ENCODE data around the gene FAM193B. TPM values are rescaled to one million over a fixed set of nuclear protein-coding genes. Genes with fewer than 3 reads are reported as not detected.

Gene FAM193B
- total RNA-seq, 1 experiment from 2014 or later = 43.8 TPM

- no peak for DNase-seq (ENCODE audit: low spot score)
- Histone ChIP-seq H3K27me3 (replicated peaks; ENCODE audit: insufficient read depth, low read depth, low read length, poor library complexity) (peaks cover 3% of the 10 kb centered on the region), H3K36me3 (ENCODE audit: insufficient read depth, low read length, poor library complexity, severe bottlenecking) (peaks cover 20% of the 10 kb centered on the region), H3K27ac (ENCODE audit: low read depth, low read length, poor library complexity, severe bottlenecking) (no peak overlapping the region), H3K4me3 (ENCODE audit: low read depth, low read length, poor library complexity, severe bottlenecking) (no peak overlapping the region), H3K9me3 (ENCODE audit: low read depth, low read length, poor library complexity, severe bottlenecking) (no peaks in the 10 kb centered on the region), H3K4me1 (ENCODE audit: insufficient read depth, low read length, poor library complexity, severe bottlenecking) (no peaks in the 10 kb centered on the region)
- ChIA-PET CTCF (no interaction called here), POLR2A (ENCODE audit: low non-redundant PET) (no interaction called here)
- intact Hi-C loops (cut with micrococcal nuclease; ENCODE audit: unreplicated experiment) = no loop called here
- no TSS peak for BruUV-seq (replicated peaks)
- TF ChIP-seq EZH2 (IDR thresholded peaks at IDR 0.05; ENCODE audit: borderline replicate concordance, low read depth, low read length, poor library complexity, severe bottlenecking) = no peak
- TF ChIP-seq CTCF (conservative IDR thresholded peaks at IDR 0.05; ENCODE audit: low read depth, low read length) = no peak
Measured at GRCh38 chr5:177594071-177594470, 39.7 kb upstream of the FAM193B start.

GRCh38 chr5:177593511-177593910 lies 39.1 kb upstream of the FAM193B start:
- POLR2A ChIA-PET (ENCODE audit: low non-redundant PET) = no interaction called here
- no peaks in the 10 kb centered on the region for H3K4me1 ChIP-seq (ENCODE audit: insufficient read depth, low read length, poor library complexity, severe bottlenecking)
- no TSS peak for BruUV-seq (replicated peaks)
- H3K4me3 ChIP-seq (ENCODE audit: low read depth, low read length, poor library complexity, severe bottlenecking) = no peak overlapping the region
- CTCF ChIA-PET = no interaction called here
- no peaks in the 10 kb centered on the region for H3K9me3 ChIP-seq (ENCODE audit: low read depth, low read length, poor library complexity, severe bottlenecking)
- peaks cover 3% of the 10 kb centered on the region for H3K27me3 ChIP-seq (replicated peaks; ENCODE audit: insufficient read depth, low read depth, low read length, poor library complexity)
- H3K27ac ChIP-seq (ENCODE audit: low read depth, low read length, poor library complexity, severe bottlenecking) = no peak overlapping the region
- TF ChIP-seq CTCF (conservative IDR thresholded peaks at IDR 0.05; ENCODE audit: low read depth, low read length) (no peak), EZH2 (IDR thresholded peaks at IDR 0.05; ENCODE audit: borderline replicate concordance, low read depth, low read length, poor library complexity, severe bottlenecking) (no peak)
- H3K36me3 ChIP-seq (ENCODE audit: insufficient read depth, low read length, poor library complexity, severe bottlenecking) = peaks cover 20% of the 10 kb centered on the region
- DNase-seq (ENCODE audit: low spot score) = no peak
- intact Hi-C loops (cut with micrococcal nuclease; ENCODE audit: unreplicated experiment) = no loop called here

- ChIA-PET CTCF (no interaction called here), POLR2A (ENCODE audit: low non-redundant PET) (interaction anchor here (1.1 kb wide), 1 partner anchor 498 kb away, joined by 3 read pairs; no protein-coding TSS in a partner anchor)
- Histone ChIP-seq H3K4me3 (ENCODE audit: low read depth, low read length, poor library complexity, severe bottlenecking) (peak overlapping the region; percentile 66), H3K36me3 (ENCODE audit: insufficient read depth, low read length, poor library complexity, severe bottlenecking) (peaks cover 20% of the 10 kb centered on the region), H3K27me3 (replicated peaks; ENCODE audit: insufficient read depth, low read depth, low read length, poor library complexity) (peaks cover 6% of the 10 kb centered on the region), H3K4me1 (ENCODE audit: insufficient read depth, low read length, poor library complexity, severe bottlenecking) (no peaks in the 10 kb centered on the region), H3K9me3 (ENCODE audit: low read depth, low read length, poor library complexity, severe bottlenecking) (no peaks in the 10 kb centered on the region), H3K27ac (ENCODE audit: low read depth, low read length, poor library complexity, severe bottlenecking) (no peak overlapping the region)
- BruUV-seq (replicated peaks) = no TSS peak
- intact Hi-C loops (cut with micrococcal nuclease; ENCODE audit: unreplicated experiment) = no loop called here
- DNase-seq (ENCODE audit: low spot score) = no peak
- TF ChIP-seq EZH2 (IDR thresholded peaks at IDR 0.05; ENCODE audit: borderline replicate concordance, low read depth, low read length, poor library complexity, severe bottlenecking) = no peak
- TF ChIP-seq CTCF (conservative IDR thresholded peaks at IDR 0.05; ENCODE audit: low read depth, low read length) = no peak
Measured at GRCh38 chr5:177592905-177593304, 38.5 kb upstream of the FAM193B start.
